ENCODE data around the gene KDM3B. TPM values are rescaled to one million over a fixed set of nuclear protein-coding genes. Genes with fewer than 3 reads are reported as not detected.

KDM3B gene
- total and polyA plus RNA-seq, 9 of the 15 experiments (the other 6 are each of a cell fraction or from before 2014, with no cell fraction given), result 13.8 to 62.8 (median 41.9) TPM

- ATAC-seq (no peak), FAIRE-seq (no peak), DNase-seq (ENCODE audit: extremely low read depth in 1 of 4, low spot score in 3 of 4) (no peak)
- no peak overlapping the region for H3K4me3 ChIP-seq
- no peak overlapping the region for H3K9ac ChIP-seq (ENCODE audit: insufficient read depth in 1 of 2, low read depth in 2 of 2, low read length in 2 of 2)
- WGBS (ENCODE audit: insufficient coverage, low coverage, missing lambda C conversion rate), result 91% methylated on average over 8 of the region's 8 CpGs
- BruUV-seq (replicated peaks), result no TSS peak
- H3K79me2 ChIP-seq (ENCODE audit: control insufficient read depth, insufficient read depth, low read length), result no peaks in the 10 kb centered on the region
- no peaks in the 10 kb centered on the region for H3K4me1 ChIP-seq (replicated peaks in 1 of 2; ENCODE audit: control insufficient read depth in 2 of 2, insufficient read depth in 2 of 2, low read length in 2 of 2)
- ChIA-PET CTCF (ENCODE audit: low intra/inter-chr PET ratio) (no interaction called here), POLR2A (no interaction called here)
- H3K9me1 ChIP-seq (ENCODE audit: control insufficient read depth, insufficient read depth, low read length), result no peaks in the 10 kb centered on the region
- H4K20me1 ChIP-seq (replicated peaks; ENCODE audit: control insufficient read depth, insufficient read depth, low read length), result no peaks in the 10 kb centered on the region
- no peak overlapping the region for H3K4me2 ChIP-seq (ENCODE audit: insufficient read depth, low read length)
- peaks cover 79% of the 10 kb centered on the region for H3K36me3 ChIP-seq (ENCODE audit: control insufficient read depth, insufficient read depth, low read length)
- no peak overlapping the region for H2AFZ ChIP-seq (ENCODE audit: low read depth, low read length)
- H3K27ac ChIP-seq (ENCODE audit: extremely low read depth, low read depth, low read length), result no peak overlapping the region
- intact Hi-C loops (cut with micrococcal nuclease) (no loop called here), in situ Hi-C loops (cut with MboI) (no loop called here)
- no peaks in the 10 kb centered on the region for H3K9me3 ChIP-seq (replicated peaks; ENCODE audit: control insufficient read depth, insufficient read depth, low read depth, low read length)
- H3K27me3 ChIP-seq (ENCODE audit: control insufficient read depth in 2 of 2, insufficient read depth in 2 of 2, low read length in 2 of 2), result no peaks in the 10 kb centered on the region
- TF ChIP-seq TRIM24 (IDR thresholded peaks at IDR 0.05), result no peak
- TF ChIP-seq ZNF311 (CRISPR knock-in tag; IDR thresholded peaks at IDR 0.05), result no peak
- TF ChIP-seq DEAF1 (CRISPR knock-in tag; IDR thresholded peaks at IDR 0.05), result no peak
- no peak for TF ChIP-seq CREB1 (IDR thresholded peaks at IDR 0.05)
- no peak for TF ChIP-seq CREB1 (CRISPR knock-in tag; IDR thresholded peaks at IDR 0.05)
- TF ChIP-seq MAFF (IDR thresholded peaks at IDR 0.05; ENCODE audit: low read length), result no peak
- no peak for TF ChIP-seq POLR2A (conservative IDR thresholded peaks at IDR 0.05)
- TF ChIP-seq ZNF41 (CRISPR knock-in tag; conservative IDR thresholded peaks at IDR 0.05), result no peak
- no peak for TF ChIP-seq ZSCAN29 (IDR thresholded peaks at IDR 0.05)
- TF ChIP-seq ZFPM2 (CRISPR knock-in tag; IDR thresholded peaks at IDR 0.05), result no peak
- TF ChIP-seq ZNF408 (CRISPR knock-in tag; IDR thresholded peaks at IDR 0.05; ENCODE audit: low read depth), result no peak
- TF ChIP-seq EWSR1 (IDR thresholded peaks at IDR 0.05; ENCODE audit: borderline replicate concordance, low read depth, partially characterized antibody), result no peak
- no peak for TF ChIP-seq ZBTB40 (IDR thresholded peaks at IDR 0.05)
- TF ChIP-seq ZBTB40 (CRISPR knock-in tag; IDR thresholded peaks at IDR 0.05), result no peak
- no peak for TF ChIP-seq CCNT2 (IDR thresholded peaks at IDR 0.05; ENCODE audit: borderline replicate concordance, extremely low read depth, insufficient read length, low read depth, low read length)
- TF ChIP-seq ZNF384 (IDR thresholded peaks at IDR 0.05; ENCODE audit: low read depth, low read length), result no peak
Observed at GRCh38 chr5:138382347-138382746, 29.9 kb downstream of the KDM3B start.
